Stomach (tissue), 4 donors: Measurements from ENCODE around the gene DET1.

ENCODE experiments used
- POLR2A ChIP-seq, 4 donors: fragments of 450-650 bp; IDR thresholded peaks; one replicate each; pipeline ENCODE4 v1.6.1; 2016; ENCODE audit warnings: antibody characterized with exemption in 4 of 4, control low read depth in 2 of 4, mild to moderate bottlenecking in 1 of 4, moderate library complexity in 1 of 4
- POLR2AphosphoS5 ChIP-seq, 3 donors: sonication (generic); formaldehyde crosslinking; IDR thresholded peaks; one replicate each; pipeline ENCODE4 v1.6.1; 2016; ENCODE audit warnings: antibody characterized with exemption in 3 of 3

DNA sequence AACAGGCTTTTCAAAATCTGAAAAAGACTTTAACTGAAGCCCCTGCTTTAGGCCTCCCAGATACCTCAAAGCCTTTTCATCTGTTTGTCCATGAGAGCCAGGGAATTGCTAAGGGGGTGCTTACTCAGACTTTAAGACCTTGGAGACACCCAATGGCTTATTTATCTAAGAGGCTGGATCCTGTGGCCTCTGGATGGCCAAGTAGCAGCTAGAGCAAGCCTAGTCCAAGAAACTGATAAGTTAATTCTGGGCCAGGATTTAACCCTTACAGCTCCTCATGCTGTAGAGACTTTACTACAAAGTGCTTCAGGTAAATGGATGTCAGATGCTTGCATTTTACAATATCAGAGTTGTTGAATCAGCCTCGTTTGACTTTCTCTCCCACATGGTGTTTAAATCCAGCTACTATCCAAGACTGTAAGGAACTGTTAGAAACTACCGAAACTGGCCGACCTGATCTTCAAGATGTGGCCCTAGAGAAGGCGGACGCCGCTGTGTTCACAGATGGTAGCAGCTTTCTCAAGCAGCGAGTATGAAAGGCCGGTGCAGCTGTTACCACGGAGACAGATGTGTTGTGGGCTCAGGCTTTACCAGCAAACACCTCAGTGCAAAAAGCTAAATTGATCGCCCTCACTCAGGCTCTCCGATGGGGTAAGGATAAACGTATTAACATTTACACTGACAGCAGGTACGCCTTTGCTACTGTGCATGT is 3.3 kb downstream of the DET1 start:
- TF ChIP-seq POLR2A (IDR thresholded peaks at IDR 0.05) (no peak), POLR2AphosphoS5 (IDR thresholded peaks at IDR 0.05) (no peak)
